Measurements from ENCODE around the gene CBFA2T2.

GRCh38 chr20:33442136-33443005, 47.5 kb upstream of the CBFA2T2 start:
- TF ChIP-seq SUZ12 (IDR thresholded peaks at IDR 0.05; ENCODE audit: extremely low read depth, insufficient read depth, insufficient read length) (no peak), YY1 (IDR thresholded peaks at IDR 0.05; ENCODE audit: insufficient read depth, insufficient read length) (no peak)

Data from NT2/D1 (cell line).